HFFc6 (cell line): ENCODE results near the gene NHLRC4. TPM values are rescaled to one million over a fixed set of nuclear protein-coding genes. Genes with fewer than 3 reads are reported as not detected.

ENCODE experiments used
- DNase-seq: peaks from one replicate; pipeline ENCODE4 v3.0.0-alpha.2; 2018
- H3K27ac Mint-ChIP-seq: 2 replicates; pipeline ENCODE4 v1.8.0; 2020; ENCODE audit warnings: mild to moderate bottlenecking, mixed read lengths
- H3K27me3 Mint-ChIP-seq: 2 replicates; pipeline ENCODE4 v1.8.0; 2021; ENCODE audit warnings: mild to moderate bottlenecking, moderate library complexity, mixed read lengths; ENCODE audit not compliant: insufficient read depth
- H3K36me3 Mint-ChIP-seq: 2 replicates; pipeline ENCODE4 v1.8.0; 2021; ENCODE audit warnings: low read depth, mixed read lengths
- H3K4me1 Mint-ChIP-seq: 2 replicates; pipeline ENCODE4 v1.8.0; 2020; ENCODE audit warnings: low read depth, mixed read lengths
- H3K4me3 Mint-ChIP-seq: 2 replicates; pipeline ENCODE4 v1.8.0; 2020; ENCODE audit warnings: mild to moderate bottlenecking, moderate library complexity, mixed read lengths
- H3K9me3 Mint-ChIP-seq: 2 replicates; pipeline ENCODE4 v1.8.0; 2020; ENCODE audit warnings: mild to moderate bottlenecking, mixed read lengths
- CTCF ChIP-seq: fragments of 200-600 bp; sonication (generic); IDR thresholded peaks from 2 replicates; pipeline ENCODE4 v1.5.0; 2021; ENCODE audit warnings: antibody characterized with exemption, mild to moderate bottlenecking
- total RNA-seq, 6 experiments: library from RNA; stranded (reverse); fragmentation: NEBNext Ultra II Directional; extraction: Animal tissue kit (Norgen Biotek cat#: 25700); gene quantifications; 2 replicates in 1 of 6; 3 replicates in 5 of 6; pipeline ENCODE4 v1.2.3, GENCODE V29; 2021

NHLRC4 gene
- total RNA-seq, 6 experiments from 2014 or later, result 0.24 to 0.58 (median 0.28) TPM; not detected in 1

GRCh38 chr16:560701-561412 lies 5.9 kb upstream of the NHLRC4 start:
- H3K4me1 Mint-ChIP-seq, result no peaks in the 10 kb centered on the region
- no peak for DNase-seq
- TF ChIP-seq CTCF, result no peak
- no peak overlapping the region for H3K4me3 Mint-ChIP-seq
- H3K27me3 Mint-ChIP-seq, result peaks cover 10% of the 10 kb centered on the region
- H3K27ac Mint-ChIP-seq, result no peak overlapping the region
- H3K9me3 Mint-ChIP-seq, result no peaks in the 10 kb centered on the region
- no peaks in the 10 kb centered on the region for H3K36me3 Mint-ChIP-seq

- no peaks in the 10 kb centered on the region for H3K9me3 Mint-ChIP-seq
Observed at GRCh38 chr16:561413-561794, 5.4 kb upstream of the NHLRC4 start.

GRCh38 chr16:561957-562938 lies 4.6 kb upstream of the NHLRC4 start:
- no peaks in the 10 kb centered on the region for H3K4me1 Mint-ChIP-seq
- peaks cover 10% of the 10 kb centered on the region for H3K27me3 Mint-ChIP-seq
- no peak for TF ChIP-seq CTCF
- no peaks in the 10 kb centered on the region for H3K9me3 Mint-ChIP-seq
- H3K4me3 Mint-ChIP-seq, result no peak overlapping the region
- no peaks in the 10 kb centered on the region for H3K36me3 Mint-ChIP-seq
- no peak for DNase-seq
- H3K27ac Mint-ChIP-seq, result no peak overlapping the region

More at GRCh38 chr16:561413-561794, 5.4 kb upstream of the NHLRC4 start:
- no peaks in the 10 kb centered on the region for H3K4me1 Mint-ChIP-seq
- no peak for DNase-seq
- H3K36me3 Mint-ChIP-seq, result no peaks in the 10 kb centered on the region
- H3K27me3 Mint-ChIP-seq, result peaks cover 10% of the 10 kb centered on the region
- H3K27ac Mint-ChIP-seq, result no peak overlapping the region
- TF ChIP-seq CTCF, result no peak
- no peak overlapping the region for H3K4me3 Mint-ChIP-seq

- TF ChIP-seq CTCF, result no peak
- Mint-ChIP-seq H3K4me1 (no peaks in the 10 kb centered on the region), H3K27ac (no peak overlapping the region), H3K9me3 (no peaks in the 10 kb centered on the region), H3K36me3 (no peaks in the 10 kb centered on the region), H3K27me3 (peaks cover 10% of the 10 kb centered on the region), H3K4me3 (no peak overlapping the region)
- no peak for DNase-seq
Observed at GRCh38 chr16:563072-563644, 3.6 kb upstream of the NHLRC4 start.

GRCh38 chr16:564690-565418 lies 2.0 kb upstream of the NHLRC4 start:
- Mint-ChIP-seq H3K4me3 (no peak overlapping the region), H3K4me1 (peaks cover 8% of the 10 kb centered on the region), H3K27me3 (peaks cover 3% of the 10 kb centered on the region), H3K27ac (no peak overlapping the region), H3K36me3 (no peaks in the 10 kb centered on the region), H3K9me3 (no peaks in the 10 kb centered on the region)
- DNase-seq, result no peak
- TF ChIP-seq CTCF, result no peak
